ENCODE results near the gene KLF8. TPM values are rescaled to one million over a fixed set of nuclear protein-coding genes. Genes with fewer than 3 reads are reported as not detected.

Gene KLF8
- total and polyA plus RNA-seq, 2 of the 13 experiments (the other 11 are each of a cell fraction or from before 2014, with no cell fraction given), result 0.03 TPM; not detected in 1

- Histone ChIP-seq H3K36me3 (replicated peaks in 1 of 2; ENCODE audit: control insufficient read depth in 1 of 2, insufficient read depth in 2 of 2, low read length in 2 of 2) (no peaks in the 10 kb centered on the region), H3K4me2 (ENCODE audit: low read depth, low read length) (no peak overlapping the region), H4K20me1 (ENCODE audit: insufficient read depth, low read length) (no peaks in the 10 kb centered on the region), H2AFZ (ENCODE audit: low read length) (no peak overlapping the region), H3K4me1 (ENCODE audit: insufficient read depth, low read length) (no peaks in the 10 kb centered on the region), H3K79me2 (ENCODE audit: insufficient read depth, low read length) (no peaks in the 10 kb centered on the region), H3K4me3 (replicated peaks in 1 of 3; ENCODE audit: insufficient read depth in 1 of 3, low read depth in 2 of 3, low read length in 3 of 3) (no peak overlapping the region), H3K9me3 (ENCODE audit: low read length) (peaks cover under 1% of the 10 kb centered on the region; the same call in 1 of the 2 replicates), H3K9ac (ENCODE audit: insufficient read depth, low read depth, low read length) (no peak overlapping the region), H3K27ac (ENCODE audit: extremely low read length, insufficient read depth, low read length) (no peak overlapping the region), H3K27me3 (ENCODE audit: control insufficient read depth in 1 of 2, insufficient read depth in 2 of 2, low read length in 2 of 2) (no peaks in the 10 kb centered on the region)
- ATAC-seq (no peak), FAIRE-seq (no peak), DNase-seq (ENCODE audit: low spot score) (no peak)
- no TSS peak for BruUV-seq (replicated peaks)
- TF ChIP-seq GPN1 (CRISPR knock-in tag; IDR thresholded peaks at IDR 0.05; ENCODE audit: borderline replicate concordance), result no peak
- no peak for TF ChIP-seq HIC2 (CRISPR knock-in tag; IDR thresholded peaks at IDR 0.05; ENCODE audit: low read depth)
- no peak for TF ChIP-seq CEBPZ (IDR thresholded peaks at IDR 0.05; ENCODE audit: low read length)
- no peak for TF ChIP-seq ZNF788 (CRISPR knock-in tag; IDR thresholded peaks at IDR 0.05; ENCODE audit: borderline replicate concordance)
- no CpG with 5 or more reads among the region's 3 CpGs for WGBS (ENCODE audit: low lambda C conversion rate)
- CTCF ChIA-PET (ENCODE audit: low intra/inter-chr PET ratio, low total read pairs), result no interaction called here
- in situ Hi-C loops (cut with HindIII; ENCODE audit: extremely low pct_ligation_motif_present, low pct_unique_long_range_greater_than_20kb), result no loop called here
- intact Hi-C loops (cut with micrococcal nuclease; ENCODE audit: unreplicated experiment), result no loop called here
- POLR2A ChIA-PET, result no interaction called here
These were observed 20.5 kb upstream of the KLF8 start for GRCh38 chrX:56211701-56212100.

All from HepG2 (cell line).